Erythroblast (primary cell): ENCODE results near the gene ARAF.

Experiments
- GATA1 ChIP-seq: IDR thresholded peaks from 2 replicates; pipeline ENCODE4 v1.6.1; 2011; ENCODE audit warnings: low read depth, mild to moderate bottlenecking, control low read depth, low read length, moderate library complexity
- POLR2A ChIP-seq: IDR thresholded peaks from 2 replicates; pipeline ENCODE4 v1.6.1; 2011; ENCODE audit warnings: mild to moderate bottlenecking, low read length

DNA sequence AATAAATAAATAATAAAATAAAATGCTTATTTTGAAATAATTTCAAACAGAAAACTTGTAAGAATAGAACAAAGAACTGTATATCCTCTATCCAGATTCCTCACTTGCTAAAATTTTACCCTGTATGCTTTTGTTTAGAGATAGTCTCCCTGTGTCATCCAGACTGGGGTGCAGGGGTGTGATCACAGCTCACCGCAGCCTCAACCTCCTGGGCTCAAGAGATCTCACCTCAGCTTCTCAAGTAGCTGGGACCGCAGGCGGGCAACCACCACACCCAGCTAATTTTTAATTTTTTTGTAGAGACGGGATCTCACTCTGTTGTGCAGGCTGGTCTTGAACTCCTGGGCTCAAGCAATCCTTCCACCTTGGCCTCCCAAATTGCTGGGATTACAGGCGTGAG lies 17.5 kb upstream of the ARAF start:
- no peak for TF ChIP-seq POLR2A
- no peak for TF ChIP-seq GATA1
